GM18517 (cell line): ENCODE measurements around the gene C19orf18.

ENCODE experiments used
- ATAC-seq: cut with Tn5 transposase; IDR thresholded peaks from one replicate; pipeline ENCODE4 v1.9.1; 2021; ENCODE audit warnings: mild to moderate bottlenecking, moderate library complexity; ENCODE audit not compliant: unreplicated experiment

C19orf18 gene

DNA sequence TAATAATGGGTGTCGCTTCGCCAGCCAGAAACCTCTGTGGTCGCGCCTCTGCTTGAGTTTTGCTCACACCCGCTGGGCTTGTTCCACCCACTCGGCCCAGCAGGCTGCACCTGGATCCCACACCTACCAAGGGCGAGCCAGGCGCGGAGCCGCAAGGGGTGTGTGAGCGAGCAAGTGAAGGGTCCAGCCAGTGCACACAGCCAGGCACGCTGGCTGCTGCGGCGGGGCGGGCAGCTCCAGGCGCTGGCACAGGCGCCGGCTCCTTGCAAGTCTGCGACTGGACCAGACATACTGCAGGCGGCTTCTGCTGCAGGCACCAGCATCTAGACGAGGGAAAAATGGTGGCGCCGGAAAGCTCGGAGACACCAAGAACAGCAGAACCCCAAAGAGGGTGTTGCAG lies 25.0 kb downstream of the C19orf18 start:
- ATAC-seq, result no peak

DNA sequence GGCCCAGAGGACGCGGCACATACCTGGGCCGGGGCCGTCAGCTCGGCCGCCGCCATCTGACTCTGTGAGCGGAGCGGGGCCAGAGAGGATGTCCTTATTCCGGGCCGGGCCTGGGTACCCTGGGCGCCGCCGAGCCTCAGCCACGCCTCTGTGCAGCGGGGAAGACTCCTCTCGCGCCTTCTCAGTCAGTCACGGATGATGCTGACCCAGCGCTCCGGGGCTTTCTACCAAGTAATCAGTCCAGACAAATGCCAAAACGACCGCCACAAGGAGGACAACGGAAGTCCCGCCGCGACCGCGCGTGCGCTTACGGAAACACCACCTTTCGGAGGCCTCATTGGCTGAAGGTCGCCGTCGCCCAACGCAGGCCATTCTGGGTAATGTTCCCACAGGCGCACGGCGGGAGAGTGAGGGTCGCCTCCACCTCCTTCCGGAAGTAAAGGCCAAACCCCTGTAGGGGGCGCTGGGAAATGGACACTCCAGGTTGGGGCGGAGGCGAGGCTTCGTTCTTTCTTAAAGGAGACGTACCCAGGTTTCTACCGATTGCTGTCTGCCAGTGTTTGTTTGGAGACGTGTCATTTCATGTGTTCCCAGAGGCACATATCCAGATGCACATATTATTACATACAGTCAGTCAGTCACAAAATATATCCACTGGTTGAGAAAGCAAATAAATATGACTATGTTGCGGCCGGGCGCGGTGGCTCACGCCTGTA lies 26.8 kb downstream of the C19orf18 start, which contains the start of gene ZNF256:
Gene ZNF256, minus strand, starts transcription at position 288 of the 716 bp plus-strand sequence. Its CDS starts 232 bp downstream, at position 56.
- ATAC-seq, result peak; percentile 85

DNA sequence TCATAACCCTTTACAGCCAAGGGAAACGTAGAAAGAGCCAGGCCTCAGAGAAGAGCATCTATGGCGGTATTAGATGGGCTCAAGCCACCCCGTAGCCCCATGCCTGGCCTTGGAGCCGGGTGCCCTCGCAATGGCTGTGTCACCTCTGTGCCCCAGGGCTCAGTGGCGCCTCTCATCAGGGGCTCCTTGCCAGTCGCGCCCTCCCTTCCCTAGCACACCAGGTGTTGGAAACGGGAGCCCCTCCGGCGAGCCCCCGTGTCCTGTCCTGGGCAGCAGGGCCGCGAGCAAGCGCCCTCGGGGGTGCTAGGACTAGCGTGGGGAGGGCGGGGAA lies 27.3 kb downstream of the C19orf18 start:
- no peak for ATAC-seq

DNA sequence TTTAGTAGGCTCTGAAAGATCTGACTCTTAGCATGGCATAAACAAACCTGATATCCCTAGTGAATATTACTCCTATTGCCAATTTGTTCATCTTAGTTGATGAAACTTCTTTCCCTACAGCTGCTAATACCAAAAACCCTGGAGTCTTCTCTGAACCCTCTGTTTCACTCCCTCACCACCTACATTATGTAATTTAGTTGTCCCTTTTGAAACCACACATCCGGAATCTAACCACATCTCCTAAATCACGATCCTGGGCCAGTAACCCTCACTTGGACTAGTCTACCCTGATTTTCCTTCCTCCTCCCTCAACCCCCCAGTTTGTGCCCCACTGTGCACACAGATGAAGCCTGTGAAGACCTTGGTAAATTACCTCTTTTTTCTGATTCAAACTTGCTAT lies 28.0 kb downstream of the C19orf18 start:
- ATAC-seq, result no peak

DNA sequence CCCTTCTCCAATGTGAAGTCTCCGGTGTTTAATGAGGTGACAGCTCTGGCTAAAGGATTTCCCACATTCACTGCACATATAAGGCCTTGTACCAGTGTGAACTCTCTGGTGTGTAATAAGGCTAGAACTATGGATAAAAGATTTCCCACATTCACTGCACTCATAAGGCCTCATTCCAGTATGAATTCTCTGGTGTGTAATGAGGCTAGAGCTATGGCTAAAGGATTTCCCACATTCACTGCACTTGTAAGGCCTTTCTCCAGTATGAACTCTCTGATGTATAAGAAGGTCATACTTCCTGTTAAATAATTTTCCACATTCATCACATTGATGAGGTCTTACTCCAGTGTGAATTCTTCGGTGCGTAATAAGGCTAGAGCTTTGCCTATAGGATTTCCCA lies 32.7 kb downstream of the C19orf18 start:
- no peak for ATAC-seq

DNA sequence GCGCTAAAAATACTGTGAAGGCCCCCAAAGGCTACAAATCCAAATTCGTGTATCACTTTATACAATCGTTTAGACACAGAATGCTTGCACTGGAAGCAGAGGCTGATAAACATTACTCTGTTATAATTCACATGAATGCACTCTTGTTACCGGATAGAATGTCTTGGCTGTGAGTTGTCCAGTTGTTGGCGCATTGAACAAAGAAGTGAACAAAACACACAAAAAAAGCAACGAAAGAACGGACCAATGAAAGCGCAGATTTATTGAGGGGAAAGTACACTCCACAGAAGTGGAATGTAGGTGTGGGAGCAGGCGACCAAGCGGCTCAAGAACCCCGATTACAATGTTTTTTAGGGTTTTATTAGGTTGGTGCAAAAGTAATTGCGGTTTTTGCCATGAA lies 38.6 kb downstream of the C19orf18 start:
- no peak for ATAC-seq

DNA sequence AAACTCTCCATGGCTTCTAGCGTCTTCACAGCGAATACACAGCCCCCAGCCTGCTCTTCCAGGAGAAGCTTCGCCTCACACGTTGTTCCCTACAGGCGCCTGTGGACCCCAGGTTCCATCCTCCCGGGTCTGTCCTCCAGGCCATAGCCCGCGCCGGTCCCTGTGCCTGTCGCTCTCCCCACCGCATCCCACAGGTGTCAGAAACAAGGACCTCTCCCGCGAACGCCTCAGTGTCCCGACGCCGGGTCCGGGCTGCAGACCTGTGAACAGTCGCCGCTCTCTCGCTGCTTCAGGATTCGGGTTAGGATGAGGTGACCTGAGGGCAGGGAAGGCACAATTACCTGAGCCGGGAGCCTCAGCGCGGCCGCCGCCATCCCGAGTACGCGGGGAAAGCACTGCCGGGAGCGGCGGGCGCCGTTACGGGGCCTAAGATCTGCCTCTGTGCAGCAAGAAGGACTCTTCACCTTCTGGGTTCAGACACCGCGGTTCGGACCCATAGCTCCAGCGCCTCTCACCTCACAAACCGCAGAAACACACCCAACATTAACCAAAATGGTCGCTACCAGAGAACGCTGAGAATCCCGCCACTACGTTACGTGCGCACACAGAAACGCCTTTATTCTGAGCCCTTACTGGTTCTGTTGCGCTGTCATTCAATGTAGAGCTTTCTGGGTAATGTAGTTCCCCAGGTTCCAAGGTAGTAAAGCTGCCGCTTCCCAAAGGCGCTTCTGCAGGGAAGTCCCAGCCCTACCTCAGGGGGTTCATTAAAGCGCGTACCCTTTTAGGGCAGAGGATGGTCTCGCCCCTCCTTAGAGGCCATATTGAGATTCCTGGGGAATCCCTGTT lies 39.3 kb downstream of the C19orf18 start, which contains the start of gene ZNF418:
Gene ZNF418, minus strand, starts transcription at position 583 of the 846 bp plus-strand sequence. CDS start 1,580 bp downstream, outside the sequence.
- ATAC-seq, result peak; percentile 70

DNA sequence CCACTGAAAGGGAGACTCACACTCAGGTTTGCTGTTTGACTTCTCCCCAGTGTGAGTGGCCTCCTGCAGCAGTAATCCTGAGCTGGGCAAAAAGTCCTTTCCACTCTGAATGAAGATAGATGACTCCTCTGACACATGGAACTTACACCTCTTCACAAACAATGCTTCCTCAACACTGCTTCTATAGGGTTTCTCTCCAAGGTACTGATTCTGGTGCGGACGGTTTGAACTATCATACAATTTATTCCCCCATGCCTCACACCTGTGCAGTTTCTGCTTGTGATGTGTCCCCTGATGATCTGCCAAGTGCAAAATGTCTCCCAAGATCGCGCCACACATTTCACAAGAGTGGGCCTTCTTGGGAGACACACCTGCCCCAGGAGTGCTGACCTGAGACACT lies 46.7 kb downstream of the C19orf18 start:
- no peak for ATAC-seq

DNA sequence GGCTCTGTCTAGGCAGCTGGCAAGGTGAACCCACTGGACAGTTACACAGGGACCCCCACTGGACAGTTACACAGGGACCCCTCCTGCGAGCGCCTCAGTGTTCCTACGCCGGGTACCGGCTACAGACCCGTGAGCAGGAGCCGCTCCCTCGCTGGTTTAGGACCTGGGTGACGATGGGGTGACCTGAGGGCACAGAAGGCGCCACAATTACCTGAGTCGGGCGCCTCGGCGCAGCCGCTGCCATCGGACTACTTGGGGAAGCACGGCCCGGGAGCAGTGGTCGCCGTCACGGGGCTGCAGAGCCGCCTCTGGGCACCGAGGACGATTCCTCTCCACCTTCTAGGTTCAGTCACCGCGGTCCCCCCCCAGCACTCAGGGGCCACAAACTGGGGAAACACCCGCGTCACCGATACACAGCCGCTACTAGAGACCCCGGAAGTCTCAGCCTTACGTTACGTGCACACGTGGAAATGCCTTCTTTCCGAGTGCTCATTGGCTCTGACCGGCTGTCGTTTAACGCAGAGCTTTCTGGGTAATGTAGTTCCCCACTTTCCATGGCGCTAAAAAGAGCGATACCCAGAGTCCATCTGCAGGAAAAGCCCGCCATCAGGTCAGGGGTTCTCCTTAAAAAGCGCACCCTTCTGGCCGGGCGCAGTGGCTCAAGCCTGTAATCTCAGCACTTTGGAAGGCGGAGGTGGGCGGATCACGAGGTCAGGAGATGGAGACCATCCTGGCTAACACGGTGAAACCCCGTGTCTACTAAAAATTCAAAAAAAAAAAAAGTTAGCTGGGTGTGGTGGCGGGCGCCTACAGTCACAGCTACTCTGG lies 58.0 kb downstream of the C19orf18 start, which contains the start of gene ZNF417:
Gene ZNF417, minus strand, starts transcription at position 425 of the 828 bp plus-strand sequence. Its CDS starts 181 bp downstream, at position 244.
- ATAC-seq, result peak; percentile 94

DNA sequence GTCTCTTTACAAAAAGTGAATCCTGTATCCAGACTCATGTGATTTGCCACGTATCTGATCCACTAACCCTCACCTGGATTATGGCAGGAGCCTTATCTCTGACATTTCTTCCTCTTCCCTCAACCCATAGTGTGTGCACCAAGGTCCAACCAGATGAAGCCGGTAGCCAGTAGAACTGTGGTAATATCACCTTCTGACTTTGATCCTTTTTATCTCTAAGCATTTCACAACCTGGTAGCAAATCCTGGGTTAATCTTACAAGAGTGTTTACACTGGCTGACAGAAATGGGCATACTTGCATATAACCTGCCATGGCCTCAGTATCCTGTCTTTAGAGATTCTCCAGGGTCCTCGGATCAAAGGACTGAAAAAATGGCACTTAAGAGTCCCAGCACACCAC lies 59.8 kb downstream of the C19orf18 start:
- ATAC-seq, result no peak
